ENCODE measurements around the gene OR7A10. TPM values are rescaled to one million over a fixed set of nuclear protein-coding genes. Genes with fewer than 3 reads are reported as not detected.

Gene OR7A10
- total RNA-seq, 4 donors from 2014 or later = not detected

DNA sequence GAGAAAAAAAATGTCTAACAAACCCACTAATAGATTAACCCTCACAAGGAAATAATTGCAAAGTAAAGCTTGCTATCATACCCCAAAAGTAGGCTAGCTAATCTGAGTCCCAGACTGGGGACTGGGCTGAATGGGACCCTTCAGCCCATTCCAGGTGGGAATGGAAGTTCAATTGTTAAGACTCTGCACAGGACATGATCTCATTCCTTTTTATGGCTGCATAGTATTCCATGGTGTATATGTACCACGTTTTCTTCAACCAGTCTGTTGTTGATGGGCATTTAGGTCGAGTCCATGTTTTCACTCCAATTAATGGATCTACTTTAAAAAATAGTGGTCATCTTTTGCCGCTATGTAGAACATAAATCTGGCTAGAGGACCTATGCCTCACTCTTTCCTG, 31.7 kb downstream of the OR7A10 start:
- no peak for DNase-seq
- intact Hi-C loops (cut with DNase I; ENCODE audit: low total_unique reads) = no loop called here

DNA sequence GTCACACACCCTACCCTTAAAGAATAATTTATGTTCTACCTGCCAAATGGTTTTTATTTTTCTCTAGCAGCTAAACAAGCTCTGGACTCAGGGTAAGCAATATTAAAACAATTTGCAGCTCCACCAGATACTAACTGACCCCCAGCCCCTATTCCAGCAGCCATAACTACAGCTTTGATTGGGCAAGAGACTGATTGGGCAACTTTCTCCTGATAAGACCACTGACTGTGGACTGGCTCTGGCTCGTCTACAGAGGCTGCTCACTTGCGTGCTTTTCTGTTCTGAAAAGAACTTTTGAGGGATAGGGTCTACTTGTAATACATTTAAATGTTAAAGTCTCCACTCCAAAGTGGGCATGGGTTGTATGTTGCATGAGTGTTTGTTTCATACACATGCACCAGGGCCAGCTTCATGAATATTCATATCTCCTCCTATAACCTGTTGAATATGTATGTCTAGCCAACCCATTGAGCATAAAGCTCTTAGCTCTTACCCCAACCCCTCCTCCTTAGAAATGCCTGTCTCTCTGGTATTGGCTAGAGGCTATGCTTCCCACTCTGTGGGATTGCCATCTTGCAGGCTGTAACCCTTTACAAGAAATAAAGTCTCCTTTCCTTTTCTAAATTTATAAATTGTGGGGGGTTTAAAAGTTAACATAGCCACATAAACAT, 33.6 kb downstream of the OR7A10 start:
- intact Hi-C loops (cut with DNase I; ENCODE audit: low total_unique reads) = no loop called here
- no peak for TF ChIP-seq POLR2A (IDR thresholded peaks at IDR 0.05)
- TF ChIP-seq, protein P1, sequence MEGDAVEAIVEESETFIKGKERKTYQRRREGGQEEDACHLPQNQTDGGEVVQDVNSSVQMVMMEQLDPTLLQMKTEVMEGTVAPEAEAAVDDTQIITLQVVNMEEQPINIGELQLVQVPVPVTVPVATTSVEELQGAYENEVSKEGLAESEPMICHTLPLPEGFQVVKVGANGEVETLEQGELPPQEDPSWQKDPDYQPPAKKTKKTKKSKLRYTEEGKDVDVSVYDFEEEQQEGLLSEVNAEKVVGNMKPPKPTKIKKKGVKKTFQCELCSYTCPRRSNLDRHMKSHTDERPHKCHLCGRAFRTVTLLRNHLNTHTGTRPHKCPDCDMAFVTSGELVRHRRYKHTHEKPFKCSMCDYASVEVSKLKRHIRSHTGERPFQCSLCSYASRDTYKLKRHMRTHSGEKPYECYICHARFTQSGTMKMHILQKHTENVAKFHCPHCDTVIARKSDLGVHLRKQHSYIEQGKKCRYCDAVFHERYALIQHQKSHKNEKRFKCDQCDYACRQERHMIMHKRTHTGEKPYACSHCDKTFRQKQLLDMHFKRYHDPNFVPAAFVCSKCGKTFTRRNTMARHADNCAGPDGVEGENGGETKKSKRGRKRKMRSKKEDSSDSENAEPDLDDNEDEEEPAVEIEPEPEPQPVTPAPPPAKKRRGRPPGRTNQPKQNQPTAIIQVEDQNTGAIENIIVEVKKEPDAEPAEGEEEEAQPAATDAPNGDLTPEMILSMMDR (IDR thresholded peaks at IDR 0.05) = no peak
- DNase-seq = no peak
- Histone ChIP-seq H3K27me3 (no peaks in the 10 kb centered on the region), H3K4me1 (no peaks in the 10 kb centered on the region), H3K27ac (no peak overlapping the region), H3K4me3 (no peak overlapping the region), H3K36me3 (no peaks in the 10 kb centered on the region), H3K9me3 (no peaks in the 10 kb centered on the region)

More for the DNA sequence above, 31.7 kb downstream of the OR7A10 start:
- Histone ChIP-seq H3K4me1 (no peaks in the 10 kb centered on the region), H3K27me3 (no peaks in the 10 kb centered on the region), H3K27ac (no peak overlapping the region), H3K4me3 (no peak overlapping the region), H3K9me3 (no peaks in the 10 kb centered on the region), H3K36me3 (no peaks in the 10 kb centered on the region)
- TF ChIP-seq POLR2A (IDR thresholded peaks at IDR 0.05) = no peak
- TF ChIP-seq, protein P1 (IDR thresholded peaks at IDR 0.05) = no peak

DNA sequence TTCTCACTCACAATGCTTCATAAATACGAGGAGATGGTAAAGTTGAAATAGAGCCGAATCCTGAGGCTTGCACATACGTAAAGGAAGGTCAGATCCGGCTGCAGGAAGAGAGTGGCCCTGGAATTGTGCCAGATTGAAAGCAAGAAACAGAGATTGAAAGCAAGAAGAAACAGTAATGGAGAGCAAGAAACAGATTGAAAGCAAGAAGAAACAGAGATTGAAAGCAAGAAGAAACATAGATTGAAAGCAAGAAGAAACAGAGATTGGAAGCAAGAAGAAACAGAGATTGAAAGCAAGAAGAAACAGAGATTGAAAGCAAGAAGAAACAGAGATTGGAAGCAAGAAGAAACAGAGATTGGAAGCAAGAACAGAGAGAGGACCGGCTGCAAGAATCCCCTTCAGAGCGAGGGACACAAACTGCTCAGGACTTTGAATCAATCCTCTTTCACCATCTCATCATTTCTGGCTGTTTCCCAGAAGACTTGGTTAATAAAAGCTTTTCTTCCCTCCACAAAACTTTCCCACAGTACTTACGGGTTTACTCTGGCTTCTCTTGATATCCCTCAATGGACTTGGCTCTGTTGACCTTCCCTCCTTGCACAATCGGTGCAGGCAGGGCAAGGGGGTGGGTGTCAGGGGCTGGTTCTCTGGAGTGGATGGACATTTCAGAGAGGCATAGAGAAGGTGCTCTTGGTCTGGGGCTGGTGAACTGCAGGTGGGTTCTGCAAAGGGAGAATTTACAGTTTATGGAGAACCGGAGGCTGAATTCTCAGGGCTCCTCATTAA, 39.3 kb downstream of the OR7A10 start:
- TF ChIP-seq, protein P1 (IDR thresholded peaks at IDR 0.05) = no peak
- TF ChIP-seq POLR2A (IDR thresholded peaks at IDR 0.05) = no peak
- no peak for DNase-seq
- H3K9me3 ChIP-seq = no peaks in the 10 kb centered on the region
- H3K4me3 ChIP-seq = no peak overlapping the region
- H3K27me3 ChIP-seq = no peaks in the 10 kb centered on the region
- no peaks in the 10 kb centered on the region for H3K4me1 ChIP-seq
- no peaks in the 10 kb centered on the region for H3K36me3 ChIP-seq
- no peak overlapping the region for H3K27ac ChIP-seq
- intact Hi-C loops (cut with DNase I; ENCODE audit: low total_unique reads) = no loop called here

DNA sequence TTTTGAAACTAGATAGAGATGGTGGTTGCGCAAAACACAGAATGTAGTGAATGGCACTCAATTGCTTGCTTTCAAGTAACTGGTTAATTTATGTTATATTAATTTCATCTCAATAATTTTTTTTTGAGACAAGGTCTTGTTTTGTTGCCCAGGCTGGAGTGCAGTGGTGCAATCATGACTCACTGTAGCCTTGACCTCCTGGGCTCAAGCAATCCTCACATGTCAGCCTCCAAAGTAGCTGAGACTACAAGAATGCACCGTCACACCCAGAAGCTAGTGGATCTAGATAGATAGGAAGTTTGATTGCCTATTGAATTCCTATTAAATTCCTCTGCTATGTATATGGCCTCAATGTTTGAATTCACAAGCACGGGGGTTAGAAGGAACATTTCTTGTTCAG, 44.0 kb downstream of the OR7A10 start:
- no peak overlapping the region for H3K4me3 ChIP-seq
- no peaks in the 10 kb centered on the region for H3K36me3 ChIP-seq
- no peak for DNase-seq
- no peaks in the 10 kb centered on the region for H3K27me3 ChIP-seq
- TF ChIP-seq POLR2A (IDR thresholded peaks at IDR 0.05) = no peak
- TF ChIP-seq, protein P1 (IDR thresholded peaks at IDR 0.05) = no peak
- intact Hi-C loops (cut with DNase I; ENCODE audit: low total_unique reads) = no loop called here
- H3K4me1 ChIP-seq = no peaks in the 10 kb centered on the region
- H3K9me3 ChIP-seq = no peaks in the 10 kb centered on the region
- no peak overlapping the region for H3K27ac ChIP-seq

DNA sequence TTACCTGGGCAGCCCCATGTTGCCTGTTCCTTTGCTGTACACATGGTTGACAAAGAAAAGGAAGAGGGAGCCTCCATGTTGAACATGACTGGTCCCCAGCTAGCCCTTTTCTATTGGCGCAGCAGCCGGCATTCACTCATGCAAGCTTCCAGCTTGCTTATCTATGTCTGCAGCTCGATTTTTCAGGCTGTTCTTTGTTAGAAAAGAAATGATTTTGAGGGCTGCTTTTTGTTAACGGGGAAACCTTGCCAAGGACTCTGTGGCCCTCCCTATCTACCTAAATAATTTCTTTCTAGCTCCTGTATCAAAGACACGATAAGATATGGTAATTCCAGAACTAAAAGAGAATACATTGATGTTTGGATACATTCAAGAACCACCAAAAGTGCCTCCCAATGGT, 50.0 kb downstream of the OR7A10 start:
- Histone ChIP-seq H3K27ac (no peak overlapping the region), H3K4me1 (no peaks in the 10 kb centered on the region), H3K36me3 (no peaks in the 10 kb centered on the region), H3K4me3 (no peak overlapping the region), H3K9me3 (no peaks in the 10 kb centered on the region), H3K27me3 (no peaks in the 10 kb centered on the region)
- no peak for DNase-seq
- intact Hi-C loops (cut with DNase I; ENCODE audit: low total_unique reads) = no loop called here
- TF ChIP-seq POLR2A (IDR thresholded peaks at IDR 0.05) = no peak
- TF ChIP-seq, protein P1 (IDR thresholded peaks at IDR 0.05) = no peak

Measured in uterus (tissue), 4 donors.